ENCODE data around the gene CFAP141. TPM values are rescaled to one million over a fixed set of nuclear protein-coding genes. Genes with fewer than 3 reads are reported as not detected.

Gene CFAP141
- total and polyA plus RNA-seq, 2 of the 4 experiments (the other 2 are of a cell fraction) = not detected

DNA sequence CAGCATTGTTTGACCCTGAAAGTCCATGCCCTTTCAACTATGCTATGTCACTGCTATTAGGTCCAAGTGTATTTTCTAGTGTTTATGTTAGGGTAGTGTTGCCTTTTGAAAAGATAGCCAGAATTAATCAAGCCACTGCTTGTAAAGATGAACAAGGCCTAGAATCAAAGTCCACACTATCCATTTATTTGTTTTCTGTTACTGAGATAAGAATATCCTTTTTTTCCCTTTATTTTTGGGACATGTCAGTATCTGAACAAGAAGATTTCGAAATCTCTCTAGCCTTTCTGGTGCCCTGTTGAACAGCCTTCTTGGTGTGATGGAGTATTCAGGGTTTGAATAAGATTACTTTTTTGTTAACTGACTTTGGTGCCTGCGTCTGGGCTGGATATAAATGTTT is 31.3 kb upstream of the CFAP141 start:
- Histone ChIP-seq H3K27ac (ENCODE audit: insufficient read depth, low read length) (no peak overlapping the region), H2AK9ac (replicated peaks; ENCODE audit: low read depth, low read length, poor library complexity) (no peak overlapping the region), H2BK5ac (ENCODE audit: low read depth, low read length, poor library complexity, severe bottlenecking) (no peak overlapping the region), H4K8ac (ENCODE audit: low read depth in 2 of 2, low read length in 2 of 2) (no peak overlapping the region), H3K36me3 (ENCODE audit: control insufficient read depth, insufficient read depth, low read length) (peaks cover 61% of the 10 kb centered on the region), H2BK20ac (ENCODE audit: low read depth, low read length) (no peak overlapping the region), H4K5ac (ENCODE audit: low read depth, low read length) (no peak overlapping the region), H2AFZ (replicated peaks; ENCODE audit: low read length, poor library complexity) (no peak overlapping the region), H4K91ac (ENCODE audit: insufficient read depth, low read depth, low read length) (no peak overlapping the region), H3K4me2 (ENCODE audit: low read depth, low read length) (no peak overlapping the region), H3K79me1 (ENCODE audit: low read depth in 1 of 2, low read length in 2 of 2) (peaks cover 19 to 51% of the 10 kb centered on the region in 2 experiments), H3K23ac (ENCODE audit: low read depth, low read length) (no peak overlapping the region), H3K9me3 (ENCODE audit: control insufficient read depth, insufficient read depth, low read length) (no peaks in the 10 kb centered on the region), H2AK5ac (ENCODE audit: low read depth, low read length) (no peak overlapping the region), H2BK120ac (ENCODE audit: low read depth, low read length) (no peak overlapping the region), H3K14ac (replicated peaks; ENCODE audit: low read depth, low read length) (no peak overlapping the region), H3K4me3 (ENCODE audit: insufficient read depth, low read depth, low read length) (no peak overlapping the region), H4K20me1 (ENCODE audit: insufficient read depth, low read length) (peaks cover 26% of the 10 kb centered on the region; the same call in 1 of the 2 replicates), H3K4me1 (ENCODE audit: control insufficient read depth, insufficient read depth, low read length) (no peaks in the 10 kb centered on the region), H3K9me1 (ENCODE audit: insufficient read depth, low read length) (no peaks in the 10 kb centered on the region; the same call in 1 of the 2 replicates), H2BK15ac (ENCODE audit: low read depth, low read length) (no peak overlapping the region), H3K56ac (ENCODE audit: extremely low read depth, insufficient read depth, low read length) (no peak overlapping the region), H3K27me3 (ENCODE audit: control insufficient read depth, insufficient read depth, low read length) (no peaks in the 10 kb centered on the region), H3K4ac (ENCODE audit: low read depth, low read length) (no peak overlapping the region), H3K18ac (ENCODE audit: low read depth, low read length) (no peak overlapping the region), H3K9ac (ENCODE audit: low read depth, low read length) (no peak overlapping the region)
- ChIA-PET POLR2A (ENCODE audit: unreplicated experiment) (no interaction called here), CTCF (no interaction called here)
- dilution Hi-C loops (cut with HindIII; ENCODE audit: low sequenced_read_pairs, unreplicated experiment) (no loop called here), intact Hi-C loops (cut with micrococcal nuclease) (no loop called here), in situ Hi-C loops (cut with MboI; ENCODE audit: low sequenced_read_pairs) (no loop called here)
- ATAC-seq (ENCODE audit: low read depth) = no peak
- BruUV-seq (replicated peaks) = no TSS peak
- no peak for DNase-seq
- 100% methylated on average over 1 of the region's 2 CpGs; no CpG with 5 or more reads in 1 of the 2 experiments for WGBS, 2 experiments (ENCODE audit: extremely low coverage in 2 of 2, insufficient read length in 1 of 2)
- TF ChIP-seq, protein P1, sequence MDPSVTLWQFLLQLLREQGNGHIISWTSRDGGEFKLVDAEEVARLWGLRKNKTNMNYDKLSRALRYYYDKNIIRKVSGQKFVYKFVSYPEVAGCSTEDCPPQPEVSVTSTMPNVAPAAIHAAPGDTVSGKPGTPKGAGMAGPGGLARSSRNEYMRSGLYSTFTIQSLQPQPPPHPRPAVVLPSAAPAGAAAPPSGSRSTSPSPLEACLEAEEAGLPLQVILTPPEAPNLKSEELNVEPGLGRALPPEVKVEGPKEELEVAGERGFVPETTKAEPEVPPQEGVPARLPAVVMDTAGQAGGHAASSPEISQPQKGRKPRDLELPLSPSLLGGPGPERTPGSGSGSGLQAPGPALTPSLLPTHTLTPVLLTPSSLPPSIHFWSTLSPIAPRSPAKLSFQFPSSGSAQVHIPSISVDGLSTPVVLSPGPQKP (IDR thresholded peaks at IDR 0.05; ENCODE audit: borderline replicate concordance, low read depth, low read length) = no peak
- TF ChIP-seq MXI1 (IDR thresholded peaks at IDR 0.05; ENCODE audit: borderline replicate concordance, low read depth, low read length) = no peak
- TF ChIP-seq NFE2L2 (IDR thresholded peaks at IDR 0.05; ENCODE audit: low read depth, low read length) = no peak
- TF ChIP-seq RCOR1 (IDR thresholded peaks at IDR 0.05; ENCODE audit: insufficient replicate concordance, low read length) = no peak
- no peak for TF ChIP-seq POLR2A (IDR thresholded peaks at IDR 0.05; ENCODE audit: low read depth, low read length)
- TF ChIP-seq RAD21 (IDR thresholded peaks at IDR 0.05; ENCODE audit: low read length) = no peak
- TF ChIP-seq RFX5 (IDR thresholded peaks at IDR 0.05; ENCODE audit: low read depth, low read length) = no peak
